ENCODE measurements around the gene IGFBP5. TPM values are rescaled to one million over a fixed set of nuclear protein-coding genes. Genes with fewer than 3 reads are reported as not detected.
A peak's percentile ranks its signal among the peaks of the same experiment; 100 is the strongest.

IGFBP5 gene
- total RNA-seq = 100 to 1,000 TPM; 162 to 319 TPM

- DNase-seq (ENCODE audit: low spot score) = peak; percentile 86
- Histone ChIP-seq H3K27me3 (replicated peaks; ENCODE audit: insufficient read depth) (no peaks in the 10 kb centered on the region), H3K9me3 (no peaks in the 10 kb centered on the region), H3K27ac (peak within 1 kb of the TSS; percentile 62 to 77), H3K36me3 (no peaks in the 10 kb centered on the region), H3K4me3 (peak within 1 kb of the TSS; percentile 40 to 48), H3K4me1 (replicated peaks) (peaks cover 6% of the 10 kb centered on the region)
- TF ChIP-seq POLR2A (IDR thresholded peaks at IDR 0.05) (no peak), POLR2AphosphoS5 (IDR thresholded peaks at IDR 0.05) (peak; percentile 61)
- intact Hi-C loops (cut with DNase I) = loop anchor here (2.0 to 5.0 kb wide), 5 partner anchors 553 to 1062 kb away; no protein-coding TSS in a partner anchor
- WGBS = 4% methylated on average over 16 of the region's 16 CpGs
These were observed at the start of gene IGFBP5 for GRCh38 chr2:216695401-216695821. TSS of gene IGFBP5 (minus strand) at chr2:216695549. CDS start at chr2:216694775, 774 bp downstream.

GRCh38 chr2:216743781-216744180, 48.4 kb upstream of the IGFBP5 start:
- Histone ChIP-seq H3K9me3 (no peaks in the 10 kb centered on the region), H3K27me3 (replicated peaks; ENCODE audit: insufficient read depth) (no peaks in the 10 kb centered on the region), H3K36me3 (no peaks in the 10 kb centered on the region), H3K4me1 (replicated peaks) (peaks cover 4% of the 10 kb centered on the region), H3K4me3 (no peak overlapping the region), H3K27ac (no peak overlapping the region)
- WGBS = 83% methylated on average over 1 of the region's 1 CpG
- DNase-seq (ENCODE audit: low spot score) = no peak
- intact Hi-C loops (cut with DNase I) = no loop called here
- TF ChIP-seq CTCF (IDR thresholded peaks at IDR 0.05) (no peak), POLR2AphosphoS5 (IDR thresholded peaks at IDR 0.05) (no peak), POLR2A (IDR thresholded peaks at IDR 0.05) (no peak)

- Histone ChIP-seq H3K36me3 (no peaks in the 10 kb centered on the region), H3K27ac (no peak overlapping the region), H3K9me3 (no peaks in the 10 kb centered on the region), H3K4me3 (no peak overlapping the region), H3K27me3 (replicated peaks; ENCODE audit: insufficient read depth) (no peaks in the 10 kb centered on the region), H3K4me1 (replicated peaks) (peaks cover 4% of the 10 kb centered on the region)
- DNase-seq (ENCODE audit: low spot score) = no peak
- WGBS = 92% methylated on average over 3 of the region's 3 CpGs
- TF ChIP-seq CTCF (IDR thresholded peaks at IDR 0.05) (no peak), POLR2AphosphoS5 (IDR thresholded peaks at IDR 0.05) (no peak), POLR2A (IDR thresholded peaks at IDR 0.05) (no peak)
- intact Hi-C loops (cut with DNase I) = no loop called here
These were observed 47.1 kb upstream of the IGFBP5 start for GRCh38 chr2:216742411-216742810.

- H3K4me1 ChIP-seq (replicated peaks) = peaks cover 4% of the 10 kb centered on the region
These were observed 45.9 kb upstream of the IGFBP5 start for GRCh38 chr2:216741223-216741593.

GRCh38 chr2:216740557-216741222, 45.3 kb upstream of the IGFBP5 start:
- intact Hi-C loops (cut with DNase I) = no loop called here
- peaks cover 4% of the 10 kb centered on the region for H3K4me1 ChIP-seq (replicated peaks)
- H3K27me3 ChIP-seq (replicated peaks; ENCODE audit: insufficient read depth) = no peaks in the 10 kb centered on the region
- H3K9me3 ChIP-seq = no peaks in the 10 kb centered on the region
- TF ChIP-seq POLR2AphosphoS5 (IDR thresholded peaks at IDR 0.05) (peak; percentile 55), POLR2A (IDR thresholded peaks at IDR 0.05) (no peak)
- H3K27ac ChIP-seq = peak overlapping the region; percentile 49 to 59
- WGBS = 55% methylated on average over 6 of the region's 6 CpGs
- H3K4me3 ChIP-seq = no peak overlapping the region
- H3K36me3 ChIP-seq = no peaks in the 10 kb centered on the region
- no peak for DNase-seq (ENCODE audit: low spot score)

More at GRCh38 chr2:216741223-216741593, 45.9 kb upstream of the IGFBP5 start:
- no peak overlapping the region for H3K4me3 ChIP-seq
- TF ChIP-seq POLR2AphosphoS5 (IDR thresholded peaks at IDR 0.05) (no peak), CTCF (IDR thresholded peaks at IDR 0.05) (no peak), POLR2A (IDR thresholded peaks at IDR 0.05) (no peak)
- no peaks in the 10 kb centered on the region for H3K36me3 ChIP-seq
- no peaks in the 10 kb centered on the region for H3K9me3 ChIP-seq
- H3K27ac ChIP-seq = peak overlapping the region in 1 of 2 donors; percentile 59
- 79% methylated on average over 2 of the region's 2 CpGs for WGBS
- no peaks in the 10 kb centered on the region for H3K27me3 ChIP-seq (replicated peaks; ENCODE audit: insufficient read depth)
- no peak for DNase-seq (ENCODE audit: low spot score)
- intact Hi-C loops (cut with DNase I) = no loop called here

GRCh38 chr2:216739035-216739434, 43.7 kb upstream of the IGFBP5 start:
- Histone ChIP-seq H3K36me3 (no peaks in the 10 kb centered on the region), H3K27ac (no peak overlapping the region), H3K4me1 (replicated peaks) (peaks cover 4% of the 10 kb centered on the region), H3K4me3 (no peak overlapping the region), H3K9me3 (no peaks in the 10 kb centered on the region), H3K27me3 (replicated peaks; ENCODE audit: insufficient read depth) (no peaks in the 10 kb centered on the region)
- WGBS = 52% methylated on average over 3 of the region's 3 CpGs
- DNase-seq (ENCODE audit: low spot score) = no peak
- intact Hi-C loops (cut with DNase I) = no loop called here
- no peak for TF ChIP-seq CTCF (IDR thresholded peaks at IDR 0.05)
- no peak for TF ChIP-seq POLR2AphosphoS5 (IDR thresholded peaks at IDR 0.05)
- no peak for TF ChIP-seq POLR2A (IDR thresholded peaks at IDR 0.05)
